ENCODE results near the gene PRXL2B. TPM values are rescaled to one million over a fixed set of nuclear protein-coding genes. Genes with fewer than 3 reads are reported as not detected.

The PRXL2B gene
- total RNA-seq, 3 donors from 2014 or later = 33.8 to 42.3 (median 40.8) TPM

Other genes starting within 250 kb of the PRXL2B start
- gene MORN1, start 195.2 kb upstream of the PRXL2B start, total RNA-seq = 1 to 10 TPM; 6.4 to 7.0 (median 6.7) TPM
- 100 to 1,000 TPM; 153 to 170 (median 170) TPM for gene RER1, start 194.9 kb upstream of the PRXL2B start, total RNA-seq
- gene PEX10, start 174.2 kb upstream of the PRXL2B start, total RNA-seq = 10 to 100 TPM; 23.4 to 23.6 (median 23.6) TPM
- 1 to 10 TPM in 1 of 3 donors, under 1 TPM in 2; 0.58 to 1.3 (median 0.81) TPM for gene PLCH2, start 110.5 kb upstream of the PRXL2B start, total RNA-seq
- gene PANK4, start 60.2 kb upstream of the PRXL2B start, total RNA-seq = 10 to 100 TPM; 38.4 to 40.5 (median 40.0) TPM
- not detected for gene HES5, start 56.5 kb upstream of the PRXL2B start, total RNA-seq
- 100 to 1,000 TPM in 2 of 3 donors, 10 to 100 TPM in 1; 99.3 to 164 (median 114) TPM for gene TNFRSF14, start 30.4 kb upstream of the PRXL2B start, total RNA-seq
- gene MMEL1, start 46.2 kb downstream of the PRXL2B start, total RNA-seq = under 1 TPM in 2 of 3 donors, not detected in 1; 0.61 to 0.68 TPM
- under 1 TPM; 0.56 to 0.82 (median 0.60) TPM for gene TTC34, start 214.9 kb downstream of the PRXL2B start, total RNA-seq

Measured in activated T-cell treated with anti-CD3 and anti-CD28 coated beads, Interleukin-2, amount 50 U/mL, for 4 hours (primary cell).